ENCODE results near the gene ADAMTS8.

The ADAMTS8 gene

DNA sequence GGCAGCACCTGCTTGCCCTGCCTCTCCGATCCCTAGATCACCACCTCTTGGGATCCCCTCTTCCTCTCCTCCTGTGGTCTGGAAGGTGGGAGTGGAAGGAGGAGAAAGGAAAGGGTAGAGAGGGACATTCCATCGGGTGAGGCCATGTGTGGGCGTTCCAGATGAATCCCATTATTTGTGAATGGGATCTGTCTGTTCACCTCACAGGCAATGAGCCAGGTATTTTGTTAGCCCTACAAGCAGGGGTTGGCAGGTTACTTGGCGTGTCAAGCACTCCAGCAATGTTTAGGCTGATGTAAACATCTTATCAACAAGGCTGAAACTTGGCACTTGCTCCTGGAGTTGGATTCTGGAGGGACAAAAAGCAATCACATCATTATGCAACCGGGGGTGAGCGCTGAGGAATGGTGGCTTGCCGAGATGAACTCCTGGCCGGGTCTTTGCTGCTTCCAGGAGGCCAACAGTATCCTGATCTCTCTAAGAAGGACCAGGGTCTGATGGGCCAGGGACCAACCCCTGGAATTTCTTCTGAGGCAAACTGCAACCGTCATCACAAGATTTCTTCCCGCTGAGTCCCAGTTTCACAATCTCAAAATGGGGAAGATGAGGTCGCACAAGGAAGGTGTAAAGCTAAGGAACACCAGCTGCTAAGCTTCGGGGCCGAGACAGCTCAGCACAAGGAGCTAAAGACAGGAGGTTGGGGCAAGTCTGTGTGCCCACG, 7.8 kb downstream of the ADAMTS8 start:
- no peak for DNase-seq (ENCODE audit: low read depth)

DNA sequence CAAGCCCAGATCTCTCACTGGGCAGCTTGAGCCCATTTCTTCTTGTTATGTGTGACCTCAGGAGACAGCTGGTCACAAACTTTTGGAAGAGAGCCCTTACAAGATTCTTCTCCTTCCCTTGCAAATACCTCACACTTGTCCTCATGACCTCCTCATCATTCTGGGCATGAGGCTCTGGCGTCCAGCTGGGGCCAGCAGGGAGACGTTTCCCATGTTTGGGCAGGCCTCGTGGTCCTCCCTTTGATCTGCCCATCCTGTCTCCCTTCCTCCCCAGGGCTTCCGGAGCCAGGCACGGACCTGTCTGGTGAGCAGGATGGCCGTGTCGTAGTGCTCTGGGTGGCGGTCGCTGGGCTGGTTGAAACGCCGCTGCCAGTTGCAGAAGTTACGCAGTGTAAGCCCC, 9.7 kb downstream of the ADAMTS8 start:
- peak; percentile 16 for DNase-seq (ENCODE audit: low read depth)

DNA sequence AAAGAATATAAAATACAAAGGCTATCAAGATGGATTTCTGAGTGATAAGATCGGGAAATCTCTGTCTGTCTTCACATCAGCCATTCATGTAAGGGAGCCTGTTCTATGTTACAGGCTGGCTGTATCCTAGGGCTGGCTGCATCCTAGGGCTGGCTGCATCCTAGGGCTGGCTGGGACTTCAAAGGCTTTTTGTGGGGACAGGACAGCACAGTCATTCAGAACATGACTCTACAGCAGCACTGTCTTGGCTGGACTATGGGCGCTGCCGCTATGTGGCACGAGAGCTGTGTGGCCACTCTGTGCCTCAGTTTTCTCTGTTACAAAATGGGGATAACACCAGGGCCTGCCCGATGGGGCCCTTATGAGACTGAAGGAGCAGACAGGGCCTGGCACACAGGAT, 10.2 kb downstream of the ADAMTS8 start:
- no peak for DNase-seq (ENCODE audit: low read depth)

DNA sequence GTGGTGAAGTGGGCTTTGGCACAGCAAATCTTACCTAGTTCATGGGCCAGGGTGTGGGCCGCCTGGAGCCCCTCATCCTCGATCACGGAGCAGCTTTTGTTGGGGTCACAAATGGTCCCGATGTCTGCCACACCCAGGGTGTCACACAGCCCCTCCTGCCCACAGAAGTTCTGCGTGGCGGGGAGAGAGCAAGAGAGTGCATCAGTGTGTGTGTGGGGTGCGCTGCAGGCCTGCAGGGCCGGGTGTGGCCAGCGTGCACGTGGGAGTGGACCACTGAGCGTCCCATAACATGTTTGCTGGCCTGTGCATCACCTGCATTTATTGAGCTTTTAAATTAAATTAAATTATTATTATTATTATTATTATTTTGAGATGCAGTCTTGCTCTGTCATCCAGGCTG, 11.5 kb downstream of the ADAMTS8 start:
- DNase-seq (ENCODE audit: low read depth), result no peak

DNA sequence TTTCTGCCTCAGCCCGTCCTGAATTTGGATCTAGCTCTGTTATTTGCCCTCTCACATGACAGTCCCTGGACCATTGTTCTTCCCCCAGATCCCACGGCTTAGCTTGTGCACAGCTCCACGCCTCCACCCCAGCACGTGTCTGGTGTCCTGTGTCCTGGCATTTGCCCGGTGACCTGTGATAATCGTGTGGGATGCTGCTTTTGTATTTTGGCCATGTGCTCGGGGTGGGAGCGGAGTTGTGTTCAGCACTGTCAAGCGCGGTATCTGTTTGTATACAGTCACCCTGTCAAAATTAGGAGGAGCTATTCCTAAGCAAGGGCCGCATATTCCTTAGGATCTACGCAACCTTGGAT, 11.9 kb downstream of the ADAMTS8 start:
- DNase-seq (ENCODE audit: low read depth), result no peak

DNA sequence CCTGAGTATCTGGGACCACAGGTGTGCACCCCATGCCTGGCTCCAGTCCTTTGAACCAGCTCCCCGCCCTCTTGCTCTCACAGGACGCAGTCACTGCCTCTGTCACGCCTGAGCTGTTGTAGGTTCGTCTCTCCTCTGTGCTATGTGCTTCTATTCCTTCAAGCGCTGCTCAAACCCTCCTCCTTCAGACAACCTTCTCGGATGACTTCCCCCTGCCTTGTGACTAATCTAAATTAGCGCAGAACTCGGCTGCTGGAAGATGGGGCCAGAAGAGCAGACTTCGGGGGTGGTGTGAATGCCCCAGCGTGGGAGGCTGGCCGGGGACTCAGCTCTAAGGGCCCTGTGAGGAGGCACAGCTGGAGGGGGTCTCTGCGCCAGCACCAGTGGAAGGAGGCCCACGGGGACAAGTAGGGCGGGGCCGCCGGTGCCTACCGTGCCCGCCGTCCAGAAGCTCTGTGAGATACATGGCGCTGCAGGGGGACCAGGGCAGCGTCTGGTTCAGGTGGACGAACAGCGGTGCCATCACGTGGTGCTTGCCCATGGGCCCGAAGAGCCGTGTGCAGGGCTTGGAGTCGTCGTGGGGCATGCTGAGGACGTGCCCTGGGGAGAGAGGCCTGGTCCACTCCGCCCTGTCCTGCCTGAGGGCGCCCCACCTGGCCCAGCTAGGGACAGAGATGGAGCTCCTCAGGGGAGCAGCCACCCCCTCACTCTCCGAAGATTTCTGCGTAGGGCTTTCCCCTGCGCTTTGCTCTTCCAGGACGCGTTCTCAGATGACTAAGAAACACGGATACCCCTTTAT, 12.5 kb downstream of the ADAMTS8 start:
- DNase-seq (ENCODE audit: low read depth), result no peak

DNA sequence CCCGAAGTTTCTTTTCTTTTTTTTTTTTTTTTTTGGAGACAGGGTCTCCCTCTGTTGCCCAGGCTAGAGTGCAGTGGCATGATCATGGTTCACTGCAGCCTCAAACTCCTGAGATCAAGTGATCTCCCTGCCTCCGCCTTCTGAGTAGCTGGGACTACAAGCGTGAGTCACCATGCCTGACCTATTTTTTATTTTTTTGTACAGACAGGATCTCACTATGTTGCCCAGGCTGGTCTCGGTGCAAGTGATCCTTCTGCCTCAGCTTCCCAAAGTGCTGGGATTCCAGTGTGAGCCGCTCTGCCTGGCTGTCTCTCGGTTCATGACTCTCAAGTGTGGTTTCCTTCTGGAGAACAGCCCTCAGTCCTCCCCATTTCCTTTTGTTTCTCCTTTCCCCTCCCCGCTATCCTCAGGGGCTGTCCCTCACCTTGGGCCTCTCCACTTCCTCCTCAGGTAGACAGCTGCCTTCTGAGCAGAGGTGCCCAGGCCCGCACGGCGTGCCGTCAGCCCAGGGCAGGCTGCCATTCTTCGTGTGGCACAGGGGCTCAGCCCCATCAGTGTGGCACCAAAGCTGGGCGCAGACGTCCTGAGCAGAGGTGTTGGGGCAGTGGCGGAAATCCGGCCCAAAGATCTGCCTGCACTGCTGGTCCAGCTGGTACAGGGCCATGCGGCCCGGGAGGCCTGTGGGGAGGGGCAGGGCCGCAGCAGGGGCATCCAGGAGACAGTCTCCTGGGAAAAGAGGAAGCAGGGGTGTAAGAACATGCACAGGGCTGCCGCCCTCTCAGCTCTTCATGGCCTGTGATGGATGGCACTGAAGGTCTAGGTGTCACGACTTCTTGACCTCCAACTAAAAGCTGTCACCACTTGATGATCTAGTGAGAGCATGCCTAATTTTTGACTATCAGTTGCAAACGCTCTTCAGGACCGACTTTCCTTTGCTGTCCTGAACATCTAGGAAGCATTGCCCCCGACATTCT, 14.0 kb downstream of the ADAMTS8 start:
- no peak for DNase-seq (ENCODE audit: low read depth)

DNA sequence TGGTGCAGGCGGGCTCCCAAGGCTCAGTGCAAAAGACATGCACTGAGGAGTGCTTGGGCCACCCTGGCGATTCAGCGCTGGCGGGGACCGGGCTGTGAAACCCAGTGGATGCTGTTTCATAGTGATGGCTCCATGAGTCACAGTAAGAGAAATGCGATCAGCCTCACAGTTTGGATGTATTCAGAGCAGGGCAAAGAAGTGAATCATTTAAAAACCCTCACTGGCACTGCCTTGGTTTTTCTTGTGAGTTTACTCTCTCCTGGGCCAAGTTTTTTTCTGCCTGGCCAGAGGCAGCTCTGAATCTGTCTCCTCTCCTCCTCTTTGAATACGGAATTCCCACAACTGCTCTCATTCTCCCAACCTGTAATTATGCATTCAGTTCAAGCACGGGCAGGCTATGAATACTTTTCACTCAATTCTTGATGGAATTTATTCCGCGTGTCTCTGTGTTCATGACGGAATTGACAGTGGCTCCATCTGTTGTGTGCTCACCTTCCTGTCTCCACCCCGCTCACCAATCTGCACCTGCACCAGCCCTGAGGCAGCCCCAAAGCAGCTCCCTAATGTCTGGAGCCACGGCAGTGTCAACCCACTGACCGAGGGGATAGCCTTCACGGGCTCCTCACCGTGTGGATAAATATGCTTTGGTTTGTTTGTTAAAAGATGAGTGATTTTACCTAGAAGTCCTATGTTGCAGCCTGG, 14.9 kb downstream of the ADAMTS8 start:
- DNase-seq (ENCODE audit: low read depth), result peak; percentile 88

DNA sequence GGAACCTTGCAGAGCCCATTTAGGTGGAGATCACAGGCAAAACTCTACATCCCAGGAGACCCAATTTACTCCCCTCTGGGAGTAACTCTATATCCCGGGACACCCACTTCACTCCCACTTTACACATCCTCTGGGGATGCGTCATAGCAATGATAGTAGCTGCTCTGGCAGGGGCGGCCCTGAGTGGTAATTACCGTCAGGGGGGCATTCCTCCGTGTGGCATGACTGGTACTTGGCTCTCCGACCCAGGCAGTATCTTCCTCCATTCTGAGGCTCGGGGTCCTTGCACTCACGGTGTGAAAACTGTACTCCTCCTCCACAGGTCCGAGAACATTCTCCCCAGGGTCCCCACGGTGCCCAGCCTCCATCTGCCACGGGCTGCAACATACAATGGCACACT, 17.2 kb downstream of the ADAMTS8 start:
- DNase-seq (ENCODE audit: low read depth), result no peak

DNA sequence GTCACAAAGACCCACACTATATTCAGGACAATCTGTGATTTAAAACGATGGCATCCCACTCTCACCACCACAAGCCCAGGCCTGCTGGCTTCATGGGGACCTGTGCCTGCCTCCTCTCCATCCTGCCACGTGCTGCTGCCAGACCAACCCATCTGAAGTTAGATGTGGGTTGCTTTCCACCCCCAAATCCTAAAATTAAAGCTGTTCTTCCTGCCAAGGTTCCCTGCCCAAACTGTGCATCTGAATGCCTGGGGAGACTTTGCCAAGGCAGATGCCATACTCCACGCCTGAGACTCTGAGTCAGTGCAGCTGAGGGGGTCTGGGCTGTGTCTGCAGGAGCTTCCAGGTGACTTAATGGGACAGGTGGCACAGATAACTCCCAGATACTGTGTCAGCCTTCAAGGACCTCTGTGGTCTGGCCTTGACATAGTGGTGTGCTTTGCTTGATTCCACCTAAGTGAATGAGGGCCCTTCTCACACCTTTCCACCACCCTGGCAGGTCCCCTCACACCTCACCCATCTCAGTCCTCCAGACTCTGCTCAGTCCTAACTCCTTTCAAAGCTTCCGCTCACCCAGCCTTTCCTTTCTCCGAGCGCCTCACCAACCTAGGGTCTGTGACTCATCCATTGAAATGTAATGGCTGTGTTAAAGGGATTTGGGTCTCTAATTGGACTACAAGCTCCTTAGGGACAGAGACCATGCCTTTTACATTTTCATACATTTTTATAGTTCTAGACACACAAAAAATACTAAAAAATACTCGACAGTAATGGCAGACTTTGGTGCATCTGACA, 18.6 kb downstream of the ADAMTS8 start:
- no peak for DNase-seq (ENCODE audit: low read depth)

DNA sequence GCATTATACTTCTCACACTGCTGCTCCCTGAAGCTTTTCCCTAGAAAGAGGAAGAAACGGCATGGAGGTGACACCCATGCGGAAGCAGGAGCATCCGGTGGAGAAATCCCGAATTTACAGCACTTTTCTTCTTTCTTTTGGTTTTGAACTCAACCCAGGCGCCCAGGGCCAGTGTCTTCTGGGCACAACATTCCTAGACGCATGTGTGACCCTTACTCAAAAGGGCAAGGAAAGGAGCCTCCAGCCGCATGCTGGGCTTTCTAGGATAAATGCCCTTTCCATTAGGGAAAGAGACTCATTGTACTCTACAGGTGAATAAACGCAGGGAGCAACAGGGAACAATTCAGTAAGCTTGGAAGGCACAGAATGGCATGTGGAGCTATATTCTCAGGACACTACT, 19.5 kb downstream of the ADAMTS8 start:
- no peak for DNase-seq (ENCODE audit: low read depth)

DNA sequence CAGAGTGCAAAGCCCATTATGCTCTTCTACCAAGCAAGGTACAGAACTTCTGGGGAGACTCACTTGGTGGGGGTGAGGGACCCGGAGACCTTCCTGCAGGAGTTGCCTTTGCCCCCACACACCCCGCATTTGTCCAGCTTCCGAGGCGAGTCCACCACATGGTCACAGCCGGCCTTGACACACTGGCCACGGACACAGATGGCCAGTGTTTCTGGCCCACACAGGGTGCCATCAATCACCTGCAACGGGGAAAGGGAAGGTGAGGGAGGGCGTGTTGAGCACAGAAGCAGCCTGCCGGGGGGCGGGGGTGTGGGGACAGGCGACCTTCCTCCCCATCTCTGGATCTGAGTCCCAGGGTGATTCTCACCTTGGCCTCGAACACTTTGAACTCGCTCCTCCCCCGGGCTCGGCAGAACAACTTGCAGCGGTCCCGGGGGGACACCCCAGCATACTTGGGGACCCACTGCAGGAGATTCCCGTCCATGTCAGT, 20.0 kb downstream of the ADAMTS8 start:
- DNase-seq (ENCODE audit: low read depth), result no peak

DNA sequence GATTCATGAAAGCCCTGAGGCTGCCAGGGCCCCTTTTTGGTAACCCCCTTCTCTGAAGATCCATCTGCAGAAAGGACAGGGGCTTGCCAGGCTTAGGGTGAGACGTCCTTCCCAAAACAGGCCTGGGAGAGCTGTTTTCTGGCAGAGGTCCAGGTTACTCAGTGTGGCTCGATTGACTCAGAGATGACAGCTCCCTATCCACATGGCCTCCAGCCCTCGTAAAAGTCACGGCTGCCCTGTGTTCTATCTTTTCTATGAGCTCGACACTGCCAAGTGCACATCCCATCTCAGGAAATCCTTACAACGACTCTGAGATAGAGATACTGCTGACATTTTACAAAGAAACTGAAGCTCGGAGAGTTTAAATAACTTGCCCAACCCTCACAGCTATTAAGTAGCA, 20.4 kb downstream of the ADAMTS8 start:
- peak; percentile 64 for DNase-seq (ENCODE audit: low read depth)

DNA sequence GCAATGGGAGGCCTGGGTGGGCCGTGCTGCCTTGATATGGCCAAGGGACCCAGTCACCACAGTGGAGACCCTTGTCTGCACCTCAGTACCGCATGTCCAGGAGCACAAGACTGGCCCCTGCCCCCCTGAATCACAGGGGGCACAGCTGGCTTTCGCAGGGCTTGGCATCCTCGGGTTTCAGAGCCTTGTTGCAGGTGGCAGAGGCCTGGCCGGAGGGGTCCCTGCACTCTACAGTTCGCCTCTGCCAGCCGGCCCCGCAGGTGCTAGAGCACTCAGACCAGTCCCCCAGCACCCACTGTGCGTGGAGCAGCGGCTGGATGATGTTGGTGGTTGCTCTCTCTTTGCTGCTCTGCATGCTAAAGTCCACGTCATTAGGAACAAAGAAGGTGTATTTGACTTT, 23.0 kb downstream of the ADAMTS8 start:
- no peak for DNase-seq (ENCODE audit: low read depth)

DNA sequence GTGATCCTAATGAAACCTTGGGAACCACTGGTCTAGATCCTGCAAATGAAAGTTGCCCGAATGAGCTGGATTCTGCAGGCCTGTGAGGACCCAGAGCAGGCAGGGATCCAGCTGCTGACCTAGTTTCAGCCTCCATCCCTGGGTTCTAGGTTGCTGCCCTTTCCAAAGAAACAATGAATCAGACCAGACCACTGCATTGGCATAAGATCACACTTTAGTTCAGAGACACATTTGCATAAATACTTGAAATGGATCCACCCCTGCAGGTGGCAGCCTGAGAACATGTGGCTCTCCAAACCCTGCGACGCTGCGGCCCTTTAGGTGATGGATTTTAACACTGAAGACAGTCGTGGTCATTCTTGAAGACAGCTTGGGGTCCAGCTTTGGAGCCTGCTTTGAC, 23.7 kb downstream of the ADAMTS8 start:
- DNase-seq (ENCODE audit: low read depth), result no peak

DNA sequence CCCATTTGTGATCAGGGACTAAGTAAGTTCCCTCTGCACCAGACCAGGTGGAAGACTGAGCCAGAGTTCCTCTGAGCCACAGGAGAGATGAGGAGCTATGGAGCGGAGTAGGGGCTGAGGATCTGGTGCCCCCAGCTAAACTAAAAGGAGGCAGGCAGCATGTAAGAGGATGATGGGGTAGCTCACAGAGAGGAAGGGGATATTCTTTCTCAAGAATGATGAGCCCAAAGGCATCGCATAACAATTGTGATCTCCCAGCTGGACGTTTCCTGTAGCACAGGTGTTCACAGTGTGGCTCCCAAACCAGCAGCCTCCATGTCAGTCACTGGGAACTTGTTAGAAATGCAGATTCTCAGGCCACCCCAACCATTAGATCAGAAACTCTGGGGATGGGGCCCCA, 24.4 kb downstream of the ADAMTS8 start:
- no peak for DNase-seq (ENCODE audit: low read depth)

DNA sequence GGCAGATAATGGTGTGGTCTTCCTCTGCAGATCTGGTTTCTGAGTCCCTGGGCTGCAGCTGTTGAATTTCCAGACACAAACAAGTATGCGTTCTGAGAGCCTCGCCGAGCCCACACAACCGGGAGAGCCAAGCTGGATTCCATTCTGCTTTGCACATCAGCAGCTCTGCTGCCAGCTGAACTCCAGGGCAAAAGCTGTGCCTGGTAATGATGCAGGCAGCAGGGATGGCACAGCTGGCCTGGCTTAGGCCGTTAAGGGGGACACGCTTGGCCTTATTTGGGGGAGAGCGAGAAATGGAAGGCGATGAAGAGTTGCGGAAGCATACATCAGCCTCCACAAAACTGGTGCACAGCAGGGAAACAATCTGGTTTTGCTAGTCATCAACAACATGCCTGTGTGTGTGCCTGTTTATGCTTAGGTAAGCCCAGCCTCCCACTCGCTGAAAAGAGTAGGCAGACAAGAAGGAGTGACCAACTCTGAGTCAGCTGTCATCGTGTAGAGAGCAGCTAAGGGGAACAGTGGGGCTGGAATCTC, 25.1 kb downstream of the ADAMTS8 start:
- peak; percentile 86 for DNase-seq (ENCODE audit: low read depth)

DNA sequence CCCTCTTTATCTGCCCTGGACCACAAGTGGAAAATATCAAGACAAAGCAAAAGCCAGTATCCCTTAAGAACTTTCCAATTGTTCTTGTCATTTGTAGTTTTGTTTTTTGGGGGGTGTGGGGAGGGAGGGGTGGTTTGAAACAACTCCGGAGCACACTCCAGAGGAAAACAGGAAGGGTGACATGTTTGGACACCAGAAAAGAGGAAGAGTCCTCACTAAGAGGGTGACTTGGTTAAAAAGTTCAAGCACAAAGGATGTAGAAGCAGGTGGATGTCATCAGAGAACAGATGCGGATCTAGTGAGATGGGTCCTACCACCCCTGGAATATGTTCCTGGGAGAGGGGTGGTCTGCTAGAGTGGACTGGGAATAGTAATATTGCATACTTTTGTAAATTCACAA, 25.8 kb downstream of the ADAMTS8 start:
- DNase-seq (ENCODE audit: low read depth), result no peak

DNA sequence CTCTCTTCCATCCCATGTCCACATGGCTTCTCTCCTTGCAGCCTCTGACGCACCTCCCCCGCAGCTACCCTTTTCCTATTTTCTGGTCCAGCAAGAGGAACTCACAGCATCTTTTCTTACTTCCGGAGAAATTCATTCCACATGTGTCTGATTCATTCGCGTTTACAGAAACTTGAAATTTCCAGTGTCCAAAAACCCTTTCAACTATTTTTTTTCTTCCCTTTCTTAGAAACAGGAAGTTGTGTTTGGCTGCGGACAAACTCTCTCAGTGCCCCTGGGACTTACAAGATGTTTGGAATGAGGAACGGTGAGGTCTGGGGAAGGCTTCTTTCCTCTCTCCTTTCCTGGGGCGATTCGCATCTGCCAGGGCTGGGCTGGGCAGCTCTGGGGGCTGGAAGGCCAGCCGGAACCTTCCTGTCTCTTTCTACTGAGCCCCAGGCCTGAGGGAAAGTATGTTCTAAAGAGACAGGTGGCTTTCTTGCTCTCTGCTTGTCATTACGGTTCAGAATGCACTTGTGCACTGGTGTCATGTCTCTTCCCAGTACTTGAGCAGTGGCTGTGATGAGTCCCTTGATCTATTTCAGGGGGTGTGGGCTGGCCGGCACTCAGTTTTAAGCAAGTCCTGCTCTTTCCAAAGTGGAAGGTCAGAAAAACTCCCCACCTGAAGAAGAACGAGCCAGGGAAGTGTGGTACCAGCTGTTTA, 27.5 kb downstream of the ADAMTS8 start:
- DNase-seq (ENCODE audit: low read depth), result peak; percentile 92

DNA sequence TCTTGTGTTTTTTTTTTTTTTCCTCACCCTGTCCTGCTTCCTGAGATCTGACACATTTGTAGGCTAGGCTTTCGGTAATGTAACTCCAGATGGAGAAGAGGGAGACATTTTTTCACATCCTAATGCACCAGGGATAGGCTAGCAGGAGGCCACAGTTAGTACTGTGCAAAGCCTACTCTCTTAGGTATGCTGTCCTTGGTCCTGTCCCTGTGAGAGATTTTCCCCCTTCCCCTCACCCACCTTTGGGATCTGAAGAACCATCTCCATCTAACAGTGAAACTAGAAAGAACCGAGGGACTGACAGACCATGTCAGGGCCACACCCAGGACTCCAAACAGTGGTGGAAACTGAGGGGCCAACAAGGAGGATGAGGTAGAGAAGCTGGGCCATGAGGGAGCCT, 29.2 kb downstream of the ADAMTS8 start:
- no peak for DNase-seq (ENCODE audit: low read depth)
